ENCODE data around the gene ACTR1A.

The ACTR1A gene

DNA sequence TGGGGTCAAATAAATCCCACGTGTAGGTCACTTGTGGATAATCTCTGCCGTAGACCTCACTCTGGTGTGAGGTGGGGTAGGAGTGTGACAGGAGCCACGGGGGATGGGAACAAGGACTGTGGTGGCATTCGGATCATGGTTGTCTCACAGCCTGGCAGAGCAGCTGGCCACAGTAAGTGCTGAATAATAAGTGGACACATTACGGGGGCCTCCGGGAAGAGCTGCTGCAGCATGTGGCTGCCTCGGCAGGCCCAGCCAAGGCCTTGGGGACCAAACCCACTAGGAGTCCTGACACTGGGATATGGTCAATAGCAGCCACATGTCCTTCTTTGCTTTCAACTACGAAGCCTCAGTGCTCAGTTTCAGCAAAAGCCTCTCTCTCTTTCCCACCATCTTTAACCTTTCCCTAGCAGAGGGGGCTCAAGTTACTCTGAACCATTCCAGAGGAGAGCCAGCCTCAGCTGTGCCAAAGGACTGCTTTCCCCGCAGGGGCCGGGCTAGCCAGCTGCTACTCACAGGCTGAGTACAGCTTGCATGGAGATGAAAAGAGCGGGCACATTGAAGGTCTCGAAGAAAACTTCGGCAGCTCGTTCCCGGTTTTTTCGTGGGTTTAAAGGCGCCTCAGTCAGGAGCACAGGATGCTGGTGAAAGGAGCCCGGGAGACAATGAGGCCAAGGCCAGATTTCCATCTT, 17.3 kb downstream of the ACTR1A start:
- Histone ChIP-seq H3K9me3 (ENCODE audit: low read depth, low read length) (no peaks in the 10 kb centered on the region), H3K4me3 (no peak overlapping the region), H3K36me3 (ENCODE audit: insufficient read depth, low read length) (peaks cover 12% of the 10 kb centered on the region; the same call in 1 of the 2 replicates), H3K9ac (ENCODE audit: insufficient read length) (no peak overlapping the region), H3K27ac (no peak overlapping the region)
- no peak for DNase-seq (ENCODE audit: low read depth, low spot score)
- no peak for TF ChIP-seq POLR2AphosphoS5 (IDR thresholded peaks at IDR 0.05; ENCODE audit: borderline replicate concordance, low read depth, low read length)
- TF ChIP-seq FOXP2 (optimal IDR thresholded peaks at IDR 0.05; ENCODE audit: control extremely low read depth, extremely low read length, insufficient read depth), result no peak

DNA sequence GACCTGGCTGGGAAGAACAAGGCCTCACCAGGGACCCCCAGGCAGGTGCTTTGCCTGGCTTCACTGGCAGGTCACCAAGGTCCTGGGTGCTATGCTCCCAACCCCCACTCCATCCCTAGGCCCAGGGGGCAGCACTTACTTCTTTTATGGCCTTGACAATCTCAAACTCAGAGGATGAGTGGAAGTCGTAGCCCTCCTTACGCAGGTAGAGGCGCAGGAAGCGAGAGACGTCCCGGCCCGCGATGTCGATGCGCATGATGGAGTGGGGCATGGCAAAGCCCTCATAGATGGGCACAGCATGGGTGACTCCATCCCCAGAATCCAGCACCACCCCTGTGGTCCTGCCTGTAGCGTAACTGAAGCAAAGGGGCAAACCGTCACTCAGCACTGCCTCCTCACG, 18.5 kb downstream of the ACTR1A start:
- Histone ChIP-seq H3K36me3 (ENCODE audit: insufficient read depth, low read length) (peaks cover 12% of the 10 kb centered on the region; the same call in 1 of the 2 replicates), H3K4me3 (no peak overlapping the region), H3K27ac (no peak overlapping the region), H3K9ac (ENCODE audit: insufficient read length) (no peak overlapping the region), H3K9me3 (ENCODE audit: low read depth, low read length) (no peaks in the 10 kb centered on the region)
- DNase-seq (ENCODE audit: low read depth, low spot score), result no peak
- TF ChIP-seq POLR2AphosphoS5 (IDR thresholded peaks at IDR 0.05; ENCODE audit: borderline replicate concordance, low read depth, low read length), result no peak
- TF ChIP-seq EZH2 (IDR thresholded peaks at IDR 0.05), result no peak
- no peak for TF ChIP-seq FOXP2 (optimal IDR thresholded peaks at IDR 0.05; ENCODE audit: control extremely low read depth, extremely low read length, insufficient read depth)

DNA sequence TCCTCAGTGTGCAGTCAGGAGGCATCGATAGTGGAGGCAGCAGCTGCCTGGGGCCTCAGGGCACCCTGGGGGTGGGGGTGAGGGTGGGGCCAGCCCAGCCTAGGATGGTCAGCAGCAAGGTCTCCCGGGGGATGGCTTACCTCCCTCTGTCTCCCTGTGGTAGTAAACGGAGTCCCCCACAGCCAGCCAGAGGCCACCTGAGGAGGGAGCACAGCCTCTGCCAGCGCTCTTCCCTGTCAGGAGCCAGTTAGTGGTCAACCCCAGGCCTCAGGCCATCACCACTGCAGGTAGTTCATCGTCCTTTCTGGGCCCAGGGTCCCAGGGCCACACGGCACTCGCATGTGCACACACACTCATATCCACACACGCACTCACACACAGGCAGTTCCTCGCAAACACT, 22.1 kb downstream of the ACTR1A start:
- H3K9ac ChIP-seq (ENCODE audit: insufficient read length), result no peak overlapping the region
- H3K9me3 ChIP-seq (ENCODE audit: low read depth, low read length), result no peaks in the 10 kb centered on the region
- no peak overlapping the region for H3K27ac ChIP-seq
- DNase-seq (ENCODE audit: low read depth, low spot score), result no peak
- H3K36me3 ChIP-seq (ENCODE audit: insufficient read depth, low read length), result no peaks in the 10 kb centered on the region; the same call in 1 of the 2 replicates
- no peak overlapping the region for H3K4me3 ChIP-seq
- no peak for TF ChIP-seq FOXP2 (optimal IDR thresholded peaks at IDR 0.05; ENCODE audit: control extremely low read depth, extremely low read length, insufficient read depth)
- no peak for TF ChIP-seq EZH2 (IDR thresholded peaks at IDR 0.05)
- TF ChIP-seq POLR2AphosphoS5 (IDR thresholded peaks at IDR 0.05; ENCODE audit: borderline replicate concordance, low read depth, low read length), result no peak

DNA sequence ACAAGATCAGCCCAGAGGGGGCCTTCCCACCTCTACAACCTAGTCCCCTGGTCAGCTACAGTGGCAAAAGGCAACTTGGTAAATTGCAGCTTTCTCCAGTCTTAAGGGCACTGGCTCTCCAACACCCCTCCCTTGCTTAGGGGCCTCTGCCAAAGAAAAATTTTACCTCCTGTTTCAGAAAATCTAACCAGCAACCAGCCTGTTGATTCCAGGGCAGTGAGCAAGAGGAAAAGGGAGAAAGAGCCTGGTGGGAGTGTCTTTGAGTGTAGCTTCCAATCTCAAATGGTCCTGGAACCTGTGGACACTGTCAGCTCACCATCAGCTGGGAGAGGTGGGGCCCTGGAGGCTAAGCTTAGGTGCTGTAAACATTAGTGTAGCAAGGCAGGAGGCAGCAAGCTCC, 22.9 kb downstream of the ACTR1A start:
- no peak for DNase-seq (ENCODE audit: low read depth, low spot score)
- H3K9me3 ChIP-seq (ENCODE audit: low read depth, low read length), result no peaks in the 10 kb centered on the region
- H3K4me3 ChIP-seq, result no peak overlapping the region
- no peak overlapping the region for H3K9ac ChIP-seq (ENCODE audit: insufficient read length)
- TF ChIP-seq FOXP2 (optimal IDR thresholded peaks at IDR 0.05; ENCODE audit: control extremely low read depth, extremely low read length, insufficient read depth) (no peak), POLR2AphosphoS5 (IDR thresholded peaks at IDR 0.05; ENCODE audit: borderline replicate concordance, low read depth, low read length) (no peak), EZH2 (IDR thresholded peaks at IDR 0.05) (no peak)
- H3K27ac ChIP-seq, result no peak overlapping the region
- H3K36me3 ChIP-seq (ENCODE audit: insufficient read depth, low read length), result no peaks in the 10 kb centered on the region; the same call in 1 of the 2 replicates

DNA sequence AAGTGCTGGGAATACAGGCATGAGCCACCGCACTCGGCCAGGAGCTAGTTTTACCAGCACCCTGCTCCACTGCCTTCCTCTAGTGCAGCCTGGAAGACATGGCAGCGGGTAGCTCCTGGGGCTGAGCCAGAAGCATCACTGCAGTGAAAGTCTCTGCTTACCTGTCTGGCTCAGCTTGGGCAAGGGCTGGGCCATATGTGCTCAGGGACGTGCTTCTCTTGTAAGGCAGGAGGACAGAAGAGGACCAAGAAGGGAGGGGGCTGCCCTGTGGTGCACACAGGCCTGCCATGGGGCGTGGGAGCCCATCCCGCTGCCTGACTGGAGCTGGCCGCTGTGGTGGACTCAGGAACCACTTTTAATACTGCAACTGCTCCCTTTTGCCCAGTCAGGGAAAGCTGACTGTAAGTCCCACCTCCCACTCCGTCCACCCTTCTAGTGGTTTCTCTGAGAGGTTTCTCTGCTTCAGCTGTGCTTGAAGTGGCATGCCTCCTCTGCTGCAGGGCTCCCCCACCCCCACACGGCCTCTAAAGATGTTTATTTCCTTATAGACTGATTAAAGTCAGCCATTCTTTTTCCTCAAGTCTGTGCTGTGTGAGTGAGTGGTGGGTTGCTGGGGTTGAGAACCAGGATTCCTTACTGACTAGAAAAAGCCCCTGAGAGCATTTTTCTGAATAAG, 25.9 kb downstream of the ACTR1A start:
- H3K4me3 ChIP-seq, result no peak overlapping the region
- no peak overlapping the region for H3K9ac ChIP-seq (ENCODE audit: insufficient read length)
- H3K9me3 ChIP-seq (ENCODE audit: low read depth, low read length), result no peaks in the 10 kb centered on the region
- no peak for DNase-seq (ENCODE audit: low read depth, low spot score)
- no peak overlapping the region for H3K27ac ChIP-seq
- TF ChIP-seq POLR2AphosphoS5 (IDR thresholded peaks at IDR 0.05; ENCODE audit: borderline replicate concordance, low read depth, low read length) (no peak), EZH2 (IDR thresholded peaks at IDR 0.05) (no peak), FOXP2 (optimal IDR thresholded peaks at IDR 0.05; ENCODE audit: control extremely low read depth, extremely low read length, insufficient read depth) (no peak)
- no peaks in the 10 kb centered on the region; the same call in 1 of the 2 replicates for H3K36me3 ChIP-seq (ENCODE audit: insufficient read depth, low read length)

DNA sequence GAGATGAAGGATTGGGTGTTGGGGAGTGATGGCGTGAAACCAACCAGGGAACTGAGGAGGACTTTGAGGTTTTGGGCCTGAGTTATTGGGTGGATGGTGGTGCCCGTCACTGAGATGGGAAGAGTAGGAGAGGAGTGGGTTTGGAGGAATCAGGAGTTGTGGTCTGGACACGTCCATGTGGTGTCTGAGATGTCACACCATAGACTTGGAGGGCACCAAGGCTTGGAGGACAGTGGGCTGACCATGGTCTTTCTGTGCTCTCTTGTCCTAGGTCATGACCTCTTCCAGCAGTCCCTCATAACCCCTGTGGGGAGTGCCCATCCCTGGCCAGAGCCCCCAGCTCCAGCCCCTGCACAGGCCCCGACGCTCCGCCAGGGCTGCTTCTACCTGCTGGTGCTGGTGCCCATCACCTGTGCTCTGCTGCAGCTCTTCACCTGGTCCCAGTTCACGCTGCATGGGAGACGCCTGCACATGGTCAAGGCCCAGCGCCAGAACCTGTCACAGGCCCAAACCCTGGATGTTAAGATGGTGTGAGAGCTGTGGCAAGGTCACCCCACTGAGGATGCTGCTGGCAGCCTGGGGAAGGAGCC, 27.0 kb downstream of the ACTR1A start:
- TF ChIP-seq EZH2 (IDR thresholded peaks at IDR 0.05) (no peak), POLR2AphosphoS5 (IDR thresholded peaks at IDR 0.05; ENCODE audit: borderline replicate concordance, low read depth, low read length) (no peak), FOXP2 (optimal IDR thresholded peaks at IDR 0.05; ENCODE audit: control extremely low read depth, extremely low read length, insufficient read depth) (no peak)
- H3K9me3 ChIP-seq (ENCODE audit: low read depth, low read length), result no peaks in the 10 kb centered on the region
- H3K9ac ChIP-seq (ENCODE audit: insufficient read length), result no peak overlapping the region
- no peak for DNase-seq (ENCODE audit: low read depth, low spot score)
- no peaks in the 10 kb centered on the region; the same call in 1 of the 2 replicates for H3K36me3 ChIP-seq (ENCODE audit: insufficient read depth, low read length)
- H3K4me3 ChIP-seq, result no peak overlapping the region
- no peak overlapping the region for H3K27ac ChIP-seq

DNA sequence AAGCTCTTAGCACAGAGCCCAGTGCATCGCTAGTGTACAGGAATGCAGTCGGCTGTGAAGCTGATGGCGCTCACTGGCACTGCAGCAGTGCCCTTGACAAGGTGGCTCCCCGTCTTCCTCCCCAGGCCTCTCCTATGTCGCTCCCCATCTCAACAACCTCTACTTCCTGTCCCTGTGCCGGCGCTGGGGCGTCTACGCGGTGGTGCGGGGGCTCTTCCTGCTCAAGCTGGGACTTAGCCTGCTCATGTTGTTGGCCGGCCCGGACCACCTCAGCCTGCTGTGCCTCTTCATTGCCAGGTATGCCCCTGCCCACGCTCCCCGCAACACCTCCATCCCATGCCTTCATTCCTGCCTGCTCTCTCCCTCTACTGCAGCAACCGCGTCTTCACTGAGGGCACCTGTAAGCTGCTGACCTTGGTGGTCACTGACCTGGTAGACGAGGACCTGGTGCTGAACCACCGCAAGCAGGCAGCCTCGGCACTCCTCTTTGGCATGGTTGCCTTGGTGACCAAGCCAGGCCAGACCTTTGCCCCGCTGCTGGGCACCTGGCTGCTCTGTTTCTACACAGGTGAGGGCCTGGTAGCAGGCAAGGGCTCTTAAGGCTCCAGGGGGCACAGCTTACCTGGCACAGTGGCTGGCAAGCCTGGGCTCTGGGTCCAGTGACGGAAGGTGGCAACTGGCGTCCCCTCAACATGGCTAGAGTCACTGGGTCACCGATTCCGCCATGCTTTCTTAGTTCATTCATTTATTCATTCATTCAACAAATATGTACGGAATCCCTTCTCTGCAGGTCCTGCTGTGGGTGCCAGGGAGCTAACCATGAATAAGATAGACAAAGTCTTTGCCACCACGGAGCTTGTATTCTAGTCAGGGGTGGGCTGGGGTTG, 28.8 kb downstream of the ACTR1A start:
- no peaks in the 10 kb centered on the region for H3K9me3 ChIP-seq (ENCODE audit: low read depth, low read length)
- TF ChIP-seq EZH2 (IDR thresholded peaks at IDR 0.05) (no peak), POLR2AphosphoS5 (IDR thresholded peaks at IDR 0.05; ENCODE audit: borderline replicate concordance, low read depth, low read length) (no peak)
- no peaks in the 10 kb centered on the region for H3K36me3 ChIP-seq (ENCODE audit: insufficient read depth, low read length)

More for the DNA sequence above, 28.8 kb downstream of the ACTR1A start:
- no peak overlapping the region for H3K4me3 ChIP-seq
- DNase-seq (ENCODE audit: low read depth, low spot score), result no peak
- no peak overlapping the region for H3K27ac ChIP-seq
- no peak overlapping the region for H3K9ac ChIP-seq (ENCODE audit: insufficient read length)

Measured in SK-N-MC (cell line).